OCI-M2 (cell line): ENCODE data around the gene MCF2L.
"Not testable (repeated sequence)": the region's sequence is repeated elsewhere in the genome, so short reads cannot be mapped to it uniquely, and the experiment has no call there.

ENCODE experiments used
- DNase-seq: peaks from one replicate; lab custom pipeline; 2025; ENCODE audit not compliant: unreplicated experiment; lab: John Stamatoyannopoulos, UW

The MCF2L gene

DNA sequence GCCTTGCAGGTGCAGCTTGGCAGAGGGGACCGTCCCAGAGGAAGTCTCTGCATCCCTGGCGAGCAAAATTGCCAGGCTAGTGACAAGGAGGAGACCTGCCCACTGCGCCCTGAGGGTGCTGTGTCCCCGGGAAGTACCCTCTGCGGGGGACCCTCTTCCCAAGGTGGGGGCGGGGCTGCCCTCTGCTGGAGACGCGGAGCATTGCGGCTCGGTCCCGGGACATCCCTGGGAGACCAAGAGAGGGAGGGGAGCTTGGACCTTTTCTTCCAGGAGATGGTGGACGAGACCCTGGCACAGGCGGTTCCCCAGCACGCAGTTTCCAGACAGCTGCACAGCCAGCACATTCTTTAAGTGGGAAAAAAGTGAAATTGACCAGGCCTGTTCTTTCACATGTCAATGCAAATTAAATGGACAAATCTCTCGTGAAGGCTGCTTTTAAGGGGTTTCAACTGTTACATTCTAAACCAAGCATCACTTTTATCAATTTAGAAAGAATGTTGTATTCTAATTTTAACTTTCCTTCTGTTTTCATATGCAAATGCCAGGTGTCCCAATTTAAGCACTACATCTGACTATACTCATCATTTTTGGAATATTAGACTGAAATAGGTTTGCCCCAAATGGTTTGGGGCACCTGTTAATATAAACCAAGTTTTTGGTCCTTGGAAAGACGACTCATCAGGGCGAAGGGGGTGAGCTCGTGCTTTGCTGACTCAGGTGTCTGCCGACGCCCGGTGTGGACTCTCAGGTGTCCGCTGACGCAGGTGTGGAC is 60.7 kb downstream of the MCF2L start:
- DNase-seq, result no peak

DNA sequence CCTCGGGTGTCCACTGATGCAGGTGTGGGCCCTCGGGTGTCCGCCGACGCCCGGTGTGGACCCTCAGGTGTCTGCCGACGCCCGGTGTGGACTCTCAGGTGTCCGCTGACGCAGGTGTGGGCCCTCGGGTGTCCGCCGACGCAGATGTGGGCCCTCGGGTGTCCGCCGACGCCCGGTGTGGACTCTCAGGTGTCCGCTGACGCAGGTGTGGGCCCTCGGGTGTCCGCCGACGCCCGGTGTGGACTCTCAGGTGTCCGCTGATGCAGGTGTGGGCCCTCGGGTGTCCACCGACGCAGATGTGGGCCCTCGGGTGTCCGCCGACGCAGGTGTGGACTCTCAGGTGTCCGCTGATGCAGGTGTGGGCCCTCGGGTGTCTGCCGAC is 61.2 kb downstream of the MCF2L start:
- DNase-seq, result not testable (repeated sequence)

DNA sequence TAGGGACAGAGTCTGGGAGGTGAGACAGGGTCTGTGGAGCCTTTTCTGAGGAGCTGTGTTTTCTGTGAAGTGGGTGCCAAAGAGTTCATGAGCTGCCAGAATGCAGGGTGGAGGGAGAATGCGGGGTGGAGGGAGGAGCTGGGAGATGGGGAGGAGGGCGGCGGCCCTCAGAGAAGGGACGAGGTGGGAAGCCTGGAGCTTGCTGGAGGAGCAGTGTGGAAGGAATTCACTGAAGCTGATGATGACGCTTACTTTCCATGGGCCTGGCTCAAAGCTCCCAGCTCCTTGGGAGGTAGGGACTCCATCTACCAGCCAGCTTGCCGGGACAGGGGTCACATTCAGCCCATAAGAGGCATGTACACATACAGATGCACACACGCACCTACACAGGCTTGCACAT is 62.5 kb downstream of the MCF2L start:
- no peak for DNase-seq

DNA sequence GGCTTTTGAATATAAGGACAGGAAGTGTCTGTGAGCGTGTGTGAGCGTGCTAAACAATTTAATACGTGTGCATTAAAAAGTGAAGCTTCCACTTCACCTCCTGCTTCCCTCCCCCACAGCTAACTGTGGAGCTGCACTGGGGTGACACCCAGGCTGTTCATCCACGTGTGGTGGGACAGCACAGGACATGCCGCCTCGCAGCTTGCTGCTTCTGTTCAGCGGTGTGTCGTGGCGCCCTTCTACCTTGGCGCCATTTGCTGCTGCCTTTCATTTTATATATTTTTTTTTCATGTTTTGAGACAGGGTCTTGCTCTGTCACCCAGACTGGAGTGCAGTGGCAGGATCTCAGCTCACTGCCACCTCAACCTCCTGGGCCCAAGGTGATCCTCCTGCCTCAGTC is 63.3 kb downstream of the MCF2L start:
- no peak for DNase-seq

DNA sequence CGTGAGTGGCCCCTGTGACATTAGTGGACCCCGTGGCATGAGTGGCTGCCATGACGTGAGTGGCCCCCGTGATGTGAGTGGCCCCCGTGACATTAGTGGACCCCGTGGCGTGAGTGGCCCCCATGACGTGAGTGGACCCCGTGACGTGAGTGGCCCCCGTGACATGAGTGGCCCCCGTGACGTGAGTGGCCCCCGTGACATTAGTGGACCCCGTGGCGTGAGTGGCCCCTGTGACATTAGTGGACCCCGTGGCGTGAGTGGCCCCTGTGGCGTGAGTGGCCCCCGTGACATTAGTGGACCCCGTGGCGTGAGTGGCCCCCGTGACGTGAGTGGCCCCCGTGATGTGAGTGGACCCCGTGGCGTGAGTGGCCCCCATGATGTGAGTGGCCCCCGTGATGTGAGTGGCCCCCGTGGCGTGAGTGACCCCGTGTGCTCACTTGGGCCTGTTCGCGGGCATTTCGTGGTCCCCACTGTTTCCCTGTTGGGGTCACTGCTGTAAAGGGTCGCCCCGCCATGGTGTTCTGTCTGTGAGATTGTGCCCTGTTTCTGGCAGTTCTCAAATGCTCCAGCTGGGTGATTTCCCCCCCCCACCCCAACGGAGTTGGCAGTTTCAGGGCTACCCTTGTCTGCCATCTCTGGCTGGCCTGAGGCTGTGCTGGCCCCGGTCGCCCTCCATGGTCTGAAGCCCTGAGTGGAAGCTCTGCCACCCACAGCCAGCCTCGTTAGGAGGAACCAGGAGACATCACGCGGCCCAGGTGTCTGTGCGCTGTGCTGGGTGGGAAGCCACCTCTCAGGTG is 64.2 kb downstream of the MCF2L start:
- DNase-seq, result no peak

DNA sequence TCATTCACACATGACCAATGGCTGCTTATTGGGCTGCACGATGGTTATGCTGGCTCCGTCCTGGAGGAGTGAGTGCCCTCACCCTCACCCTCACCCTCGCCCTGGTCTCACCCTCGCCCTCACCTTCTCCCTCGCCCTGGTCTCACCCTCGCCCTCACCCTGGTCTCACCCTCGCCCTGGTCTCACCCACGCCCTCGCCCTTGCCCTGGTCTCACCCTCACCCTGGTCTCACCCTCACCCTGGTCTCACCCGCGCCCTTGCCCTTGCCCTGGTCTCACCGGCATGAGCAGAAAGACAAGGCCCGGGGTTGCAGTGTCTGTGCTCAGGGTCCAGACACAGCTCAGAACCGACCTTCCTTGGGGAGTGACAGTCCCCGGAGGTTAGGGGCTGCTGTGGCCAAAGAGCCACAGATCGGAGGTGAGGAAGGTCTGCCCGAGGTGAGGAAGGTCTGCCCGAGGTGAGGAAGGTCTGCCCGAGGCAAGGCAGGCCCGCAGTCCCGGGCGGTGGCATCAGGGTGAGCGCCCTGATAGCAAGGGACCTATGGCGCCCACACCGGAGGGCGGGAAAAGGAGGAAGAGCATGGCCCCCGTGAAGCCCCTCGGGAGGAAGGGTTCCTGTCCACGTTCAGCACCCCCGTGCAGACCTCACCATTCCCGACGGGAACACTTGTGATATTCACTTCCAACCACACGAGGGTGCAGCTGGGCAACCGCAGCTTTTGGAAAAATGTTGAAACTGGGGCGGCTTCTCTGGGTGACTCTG is 65.6 kb downstream of the MCF2L start:
- DNase-seq, result no peak

DNA sequence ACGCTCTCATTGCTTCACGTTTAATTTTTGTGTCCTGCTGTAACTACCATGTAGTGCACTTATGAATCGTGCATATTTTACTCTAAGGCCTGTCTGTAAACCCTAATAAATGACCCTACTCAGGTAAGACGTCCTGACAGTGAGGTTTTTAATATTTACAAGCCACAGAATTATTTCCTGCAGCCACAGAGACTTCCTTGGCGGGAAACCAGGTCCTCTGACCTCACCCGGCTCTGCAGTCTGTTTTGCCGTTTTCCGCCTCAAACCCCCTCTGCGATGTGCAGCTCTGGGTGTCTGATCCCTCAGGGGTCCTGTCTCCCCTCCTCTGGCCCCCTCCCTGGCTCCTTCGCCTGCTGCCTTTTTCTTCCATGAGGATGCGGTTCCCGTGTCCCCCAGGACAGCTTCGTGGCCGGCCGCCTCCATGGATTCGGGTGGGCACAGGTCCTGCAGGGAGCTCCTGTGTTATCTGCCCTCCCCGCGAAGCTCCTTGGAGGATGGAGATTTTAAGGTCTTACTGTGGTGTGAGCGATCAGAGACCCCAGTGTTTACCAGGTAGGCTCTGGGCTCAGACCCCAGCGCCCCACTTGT is 66.3 kb downstream of the MCF2L start:
- DNase-seq, result no peak

DNA sequence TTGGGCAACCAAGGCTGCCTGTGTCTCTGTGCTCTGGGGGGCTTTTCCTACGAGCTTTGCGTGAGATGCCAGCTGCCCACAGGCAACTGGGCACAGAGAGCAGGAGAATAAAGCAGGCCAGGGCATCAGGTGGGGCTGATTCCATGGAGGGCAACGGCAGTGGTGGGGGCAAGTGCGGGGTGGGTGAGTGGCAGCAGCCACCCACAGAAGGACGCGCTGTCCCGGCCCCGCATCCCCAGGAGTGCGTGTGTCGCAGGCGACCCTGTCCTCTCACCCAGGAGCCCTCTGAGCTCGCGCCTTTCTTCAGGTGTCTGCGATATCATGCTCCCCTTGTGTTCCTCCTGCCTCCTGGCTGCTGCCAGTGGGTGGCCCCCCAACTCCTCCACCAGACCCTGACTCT is 67.4 kb downstream of the MCF2L start:
- DNase-seq, result no peak

DNA sequence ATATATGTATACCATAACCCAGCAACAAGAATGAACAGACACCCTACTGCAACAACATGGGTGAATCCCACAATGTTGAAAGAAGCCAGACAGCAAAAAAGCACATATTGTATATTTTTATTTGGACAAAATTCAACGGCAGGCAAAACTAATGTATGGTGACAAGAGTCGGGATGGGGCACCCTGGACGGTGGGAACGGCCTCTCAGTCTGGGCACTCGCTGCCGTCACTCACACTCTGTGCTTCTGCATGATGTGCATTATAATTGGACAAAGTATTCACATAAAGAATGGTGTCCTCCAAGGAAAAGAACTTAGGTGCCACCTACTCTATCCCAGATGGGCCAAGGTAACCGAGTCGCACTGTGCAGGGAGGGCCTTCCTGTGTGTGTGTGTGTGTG is 71.0 kb downstream of the MCF2L start:
- DNase-seq, result no peak

DNA sequence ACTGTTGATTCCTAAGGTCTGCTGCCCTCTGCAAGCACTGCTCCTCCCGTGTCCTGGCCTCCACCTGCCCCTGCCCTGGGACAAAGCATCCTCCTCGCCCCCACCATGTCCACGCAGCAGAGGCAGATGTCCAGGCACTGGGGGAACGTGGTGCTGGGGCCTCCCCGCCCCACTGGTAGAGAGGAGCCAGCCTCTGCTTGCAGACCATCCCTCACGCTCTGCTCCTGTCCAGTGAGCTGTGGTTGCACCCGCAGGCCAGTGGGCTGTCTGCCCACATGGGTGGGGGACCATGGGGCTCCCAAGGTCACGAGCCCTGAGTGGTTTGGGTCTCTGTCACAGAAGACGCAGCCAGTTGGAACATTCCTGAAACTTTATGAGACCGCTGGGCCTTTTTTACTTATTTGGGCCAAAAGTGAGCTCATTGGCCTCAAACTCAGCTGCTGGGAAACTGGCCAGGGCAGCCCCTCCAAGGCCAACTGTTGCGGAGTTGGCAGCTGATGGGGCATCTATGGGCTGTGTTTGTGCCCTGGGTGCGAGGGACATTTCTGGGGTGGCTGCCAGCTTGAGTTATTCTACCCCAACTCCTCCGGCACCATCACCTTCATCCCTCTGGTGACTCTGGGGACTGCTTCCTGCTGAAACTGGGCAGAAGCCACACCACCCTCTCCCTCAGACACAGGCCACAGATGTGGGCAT is 71.7 kb downstream of the MCF2L start:
- no peak for DNase-seq

DNA sequence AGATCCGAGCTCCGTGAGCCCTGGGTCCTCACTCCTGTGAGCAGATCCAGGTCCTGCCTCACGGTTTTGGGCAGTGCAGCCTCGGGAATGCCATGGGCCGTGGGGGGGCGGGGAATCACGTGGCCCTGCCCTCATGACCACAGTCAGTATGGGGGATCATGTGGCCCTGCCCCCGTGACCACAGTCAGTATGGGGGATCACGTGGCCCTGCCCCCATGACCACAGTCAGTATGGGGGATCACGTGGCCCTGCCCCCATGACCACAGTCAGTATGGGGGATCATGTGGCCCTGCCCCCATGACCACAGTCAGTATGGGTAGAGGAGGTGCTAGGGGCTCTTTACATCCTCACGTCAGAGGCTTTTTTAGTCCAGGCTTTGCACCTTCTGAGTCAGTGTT is 72.3 kb downstream of the MCF2L start:
- no peak for DNase-seq

DNA sequence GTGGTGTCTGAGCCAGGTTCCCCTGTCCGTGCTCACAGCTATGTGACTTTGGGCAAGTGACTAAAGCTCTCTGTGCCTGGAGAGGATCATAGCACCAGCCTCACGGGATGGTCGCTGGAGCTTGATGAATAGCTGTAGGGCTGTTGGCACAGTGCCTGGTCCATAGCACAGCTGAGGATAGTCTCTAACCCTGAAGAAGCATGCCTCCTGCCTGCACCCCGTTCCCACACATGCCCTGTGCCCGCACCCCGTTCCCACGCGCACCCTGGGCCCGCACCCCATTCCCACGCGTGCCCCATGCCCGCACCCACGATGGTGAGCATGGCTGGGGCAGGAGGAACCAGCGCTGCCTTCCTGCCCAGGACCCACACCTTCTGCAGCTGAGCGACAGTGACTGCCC is 72.9 kb downstream of the MCF2L start:
- no peak for DNase-seq

DNA sequence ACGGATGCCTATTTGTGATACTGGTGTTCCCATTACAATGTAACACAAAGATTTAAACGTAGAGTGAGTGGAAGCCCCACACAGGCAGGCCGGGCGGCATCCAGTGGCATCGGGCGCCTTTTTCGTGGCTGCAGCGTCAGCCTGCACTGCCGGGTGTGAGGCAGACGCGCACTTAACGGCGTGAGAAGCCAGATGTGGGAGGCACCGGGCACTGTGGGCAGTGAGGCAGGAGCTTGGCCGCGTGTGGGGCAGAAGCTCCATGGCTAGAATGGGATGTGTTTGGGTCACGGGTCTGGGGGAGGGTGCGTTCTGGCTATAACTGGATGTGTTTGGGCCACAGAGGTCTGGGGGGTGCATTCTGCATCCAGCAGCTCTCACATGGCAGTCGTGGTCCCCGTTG is 73.4 kb downstream of the MCF2L start:
- DNase-seq, result no peak

DNA sequence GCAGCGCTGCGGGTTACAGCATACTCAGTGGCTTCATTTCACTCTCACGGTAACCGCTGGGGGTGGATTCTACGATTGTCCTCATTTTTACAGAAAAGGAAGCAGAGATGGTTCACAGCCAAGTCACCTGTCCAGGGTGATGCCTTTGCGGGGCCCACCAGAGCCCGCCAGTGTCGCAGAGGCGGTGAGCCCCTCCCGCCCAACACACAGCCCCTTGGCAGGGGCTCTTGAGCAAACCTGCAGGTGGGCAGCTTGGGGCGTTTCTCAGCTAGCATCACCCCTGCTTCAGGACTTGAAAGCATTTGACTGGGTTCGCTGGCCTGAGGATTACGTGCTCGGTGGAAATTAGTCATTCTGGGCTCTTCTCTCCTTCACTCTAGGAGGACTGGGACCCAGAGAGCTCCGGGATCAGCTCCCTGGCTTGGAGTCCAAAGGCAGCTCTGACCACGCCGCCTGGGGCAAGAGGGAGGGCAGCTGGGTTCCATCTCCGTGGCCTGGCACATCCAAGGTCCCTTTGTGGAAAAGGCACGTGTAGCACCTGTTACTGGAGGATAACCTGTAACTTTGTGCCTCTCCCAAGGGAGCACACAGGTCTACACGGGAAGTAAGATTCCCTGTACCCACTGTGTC is 74.1 kb downstream of the MCF2L start:
- DNase-seq, result no peak

DNA sequence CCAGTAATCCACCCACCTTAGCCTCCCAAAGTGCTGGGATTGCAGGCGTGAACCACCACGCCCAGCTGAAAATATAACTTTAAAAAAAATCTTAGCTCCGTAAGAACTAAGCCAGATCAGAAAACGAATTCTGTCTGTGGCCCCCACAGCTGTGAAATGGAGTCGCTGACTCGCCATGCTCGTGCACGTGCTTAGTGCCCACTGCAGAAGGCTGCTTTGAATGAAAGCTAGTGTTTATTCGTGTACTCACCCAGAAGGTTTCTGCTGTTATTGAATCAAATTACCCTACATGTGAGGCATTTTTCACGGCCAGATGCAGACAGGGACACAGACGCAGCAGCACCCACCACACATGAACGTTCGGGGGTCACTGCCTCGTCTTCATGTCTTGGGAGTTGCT is 74.9 kb downstream of the MCF2L start:
- no peak for DNase-seq

DNA sequence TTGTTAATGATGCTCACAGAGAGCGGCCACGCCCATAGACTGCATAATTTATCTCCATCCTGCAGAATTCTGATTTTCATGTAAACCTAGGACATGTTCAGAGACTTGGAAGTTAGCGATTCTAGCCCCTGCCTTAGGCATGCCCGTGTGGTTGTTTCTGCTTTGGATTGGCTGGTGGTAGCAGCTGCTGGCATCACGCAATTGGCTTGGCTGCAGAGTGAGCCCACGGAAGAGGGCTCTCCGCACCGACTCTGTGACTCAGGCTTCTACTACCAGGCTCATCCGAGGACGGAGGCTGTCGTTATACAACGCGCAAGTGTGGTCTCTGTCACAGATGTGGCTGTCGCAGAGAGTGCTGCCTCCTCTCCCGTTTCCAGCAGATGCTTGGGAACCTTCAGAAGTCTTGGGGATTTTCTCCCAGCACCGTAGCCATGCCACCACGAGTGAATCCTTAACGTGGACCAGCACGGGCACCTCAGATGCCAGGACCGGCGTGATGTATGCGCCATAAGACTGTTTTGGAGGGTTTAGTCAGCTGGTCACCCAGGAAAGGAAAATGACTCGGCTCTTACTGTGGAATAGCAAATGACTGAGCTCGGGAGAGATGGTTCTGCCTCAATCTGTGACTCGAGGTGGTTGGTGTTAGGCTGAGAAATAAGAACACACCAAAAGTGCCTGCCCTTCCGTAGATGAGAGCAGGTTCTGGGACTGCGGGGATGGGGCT is 75.5 kb downstream of the MCF2L start:
- no peak for DNase-seq

DNA sequence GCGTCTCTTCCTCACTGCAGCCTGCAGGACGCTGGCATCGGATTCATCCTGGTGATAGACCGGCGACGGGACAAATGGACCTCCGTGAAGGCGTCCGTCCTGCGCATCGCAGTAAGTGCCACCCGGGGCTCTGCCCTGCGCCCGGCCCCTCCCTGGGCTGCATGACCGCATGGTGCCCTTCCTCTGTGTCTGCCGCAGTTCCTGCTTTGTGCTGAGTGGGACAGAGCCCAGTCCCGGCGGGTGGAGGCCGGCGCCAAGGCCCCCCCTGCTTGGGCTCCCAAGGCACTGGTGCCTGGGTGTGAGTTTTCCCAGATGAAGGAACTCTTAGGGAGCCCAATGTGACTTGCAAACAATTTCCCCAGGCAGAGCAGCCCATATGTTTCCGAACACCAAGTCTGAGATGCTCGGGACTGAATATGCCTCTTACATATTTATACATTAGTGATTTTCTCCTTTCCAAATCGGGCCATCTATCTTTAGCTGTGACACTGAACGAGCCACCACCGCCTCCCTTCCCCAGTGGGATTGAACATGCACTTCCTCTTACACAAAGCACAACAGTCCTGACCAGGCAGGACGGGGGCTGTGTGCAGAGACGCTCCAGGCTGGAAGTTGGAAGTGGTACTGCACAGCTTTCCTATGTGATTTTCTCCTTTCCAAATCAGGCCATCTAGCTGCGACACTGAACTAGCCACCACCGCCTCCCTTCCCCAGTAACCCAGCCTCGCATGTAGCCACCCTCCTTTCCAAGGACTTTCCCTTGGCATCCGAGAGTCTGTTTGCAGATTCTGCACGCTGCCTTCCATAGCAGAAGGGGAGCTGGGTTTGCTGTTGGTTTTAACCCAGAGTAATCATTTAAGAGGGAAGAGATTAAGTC is 76.5 kb downstream of the MCF2L start:
- DNase-seq, result no peak

DNA sequence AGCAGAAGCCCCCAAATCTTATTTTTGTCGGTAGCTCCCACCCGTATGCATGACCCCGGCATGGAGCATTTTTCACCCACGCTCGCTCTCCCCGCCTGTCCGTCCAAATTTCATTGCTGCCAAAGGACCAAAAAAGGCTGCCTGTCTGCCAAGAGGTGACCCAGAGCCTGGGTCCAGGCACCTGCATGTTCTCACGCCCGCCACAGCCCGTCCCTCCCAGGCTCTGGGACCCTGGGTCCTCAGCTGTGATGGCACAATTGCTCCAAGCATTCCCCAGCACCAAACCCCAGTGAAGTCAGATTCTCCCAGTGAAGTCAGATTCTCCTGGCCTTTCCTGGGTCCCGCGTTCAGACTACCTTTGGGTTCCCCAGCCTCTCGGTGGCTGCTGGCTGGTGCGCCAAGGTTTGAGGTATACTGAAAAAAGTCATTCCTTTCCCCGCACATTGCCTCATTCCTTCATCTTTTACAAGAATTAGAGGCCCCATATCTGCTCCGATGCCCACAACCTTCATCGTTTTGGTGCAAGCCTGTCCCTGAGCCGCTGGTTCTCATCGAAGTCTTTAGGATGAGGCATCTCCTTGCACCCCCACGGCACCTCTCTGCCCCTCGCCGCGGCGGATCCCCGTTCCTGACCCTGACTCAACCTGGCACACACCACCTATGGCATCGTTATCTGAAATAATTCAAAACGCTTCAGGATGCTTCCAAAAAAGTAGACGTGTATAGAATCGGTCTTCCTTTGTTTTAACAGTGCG is 77.3 kb downstream of the MCF2L start:
- no peak for DNase-seq
